UCSD-AML1 (cell line): ENCODE results near the gene MAL.

ENCODE experiments used
- DNase-seq: peaks from one replicate; lab custom pipeline; 2025; ENCODE audit not compliant: unreplicated experiment; lab: John Stamatoyannopoulos, UW

MAL gene

DNA sequence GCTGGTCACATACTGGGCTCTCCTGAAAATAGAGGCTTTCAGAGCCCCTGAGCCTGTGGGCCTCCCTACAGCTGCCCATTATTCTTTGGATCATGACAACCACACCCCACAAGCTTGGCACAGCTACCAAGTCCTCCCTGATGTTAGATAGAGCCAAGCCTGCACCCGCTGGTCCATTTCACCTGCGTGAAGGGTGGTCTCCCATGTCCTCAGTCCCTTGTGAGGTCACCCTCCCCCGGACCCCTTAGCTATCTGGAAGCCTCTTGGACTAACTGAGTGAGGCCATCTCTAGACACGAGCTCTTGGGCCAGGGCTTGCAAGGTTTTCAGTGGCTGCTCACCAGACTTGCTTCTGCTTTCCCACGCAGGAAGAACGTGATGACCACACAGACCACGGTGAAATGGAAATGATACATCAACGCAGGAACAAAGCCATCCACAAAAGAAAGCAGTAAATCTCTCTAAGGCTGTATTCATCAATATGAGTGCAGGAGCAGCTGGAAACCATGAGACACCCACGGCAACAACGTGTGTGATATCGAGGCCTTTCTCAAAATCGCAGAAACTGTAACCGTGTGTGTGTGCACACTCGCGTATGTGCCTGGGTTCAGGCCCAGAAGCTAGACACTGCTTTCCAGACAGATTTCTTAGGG lies 10.1 kb upstream of the MAL start:
- no peak for DNase-seq

DNA sequence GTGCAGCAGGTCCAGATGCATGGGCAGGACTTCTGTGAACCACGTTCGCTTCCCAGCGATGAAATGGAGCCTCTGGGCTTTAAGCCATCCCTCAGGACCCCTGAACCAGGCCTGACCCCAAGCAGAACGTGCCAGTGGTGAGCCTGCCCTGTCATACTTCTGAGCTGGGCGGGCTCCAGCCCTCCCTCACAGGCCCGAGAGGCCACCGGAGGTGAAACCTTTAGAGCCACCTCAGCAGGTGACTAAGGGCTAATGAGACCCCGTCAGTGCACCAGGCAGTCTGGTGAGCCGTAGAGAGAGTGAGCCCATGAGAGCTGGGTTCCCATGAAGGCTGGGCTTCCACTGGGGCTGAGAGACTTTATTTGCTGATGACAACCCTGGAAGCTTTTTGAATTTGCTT lies 8.9 kb upstream of the MAL start:
- no peak for DNase-seq

DNA sequence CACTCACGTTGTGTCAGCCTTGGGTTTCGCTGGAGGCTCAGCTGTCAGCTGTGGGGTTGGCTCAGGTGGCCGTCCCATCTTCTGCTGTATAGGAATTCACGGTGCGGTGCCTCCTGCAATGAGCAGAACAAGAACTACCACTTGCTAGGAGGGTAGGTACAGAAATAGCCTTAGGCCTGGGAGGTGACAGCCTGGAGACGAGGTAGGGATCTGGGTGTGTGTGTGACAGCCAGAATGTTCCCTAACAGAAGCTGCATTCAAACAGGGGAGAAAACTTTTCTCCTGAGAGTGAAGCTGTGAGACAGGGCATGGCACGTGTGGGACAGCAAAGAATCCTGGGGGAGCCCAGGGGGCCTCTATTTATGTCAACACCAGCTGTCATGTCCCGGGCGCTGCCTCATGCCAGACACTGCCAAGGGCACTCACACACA lies 8.4 kb upstream of the MAL start:
- no peak for DNase-seq

DNA sequence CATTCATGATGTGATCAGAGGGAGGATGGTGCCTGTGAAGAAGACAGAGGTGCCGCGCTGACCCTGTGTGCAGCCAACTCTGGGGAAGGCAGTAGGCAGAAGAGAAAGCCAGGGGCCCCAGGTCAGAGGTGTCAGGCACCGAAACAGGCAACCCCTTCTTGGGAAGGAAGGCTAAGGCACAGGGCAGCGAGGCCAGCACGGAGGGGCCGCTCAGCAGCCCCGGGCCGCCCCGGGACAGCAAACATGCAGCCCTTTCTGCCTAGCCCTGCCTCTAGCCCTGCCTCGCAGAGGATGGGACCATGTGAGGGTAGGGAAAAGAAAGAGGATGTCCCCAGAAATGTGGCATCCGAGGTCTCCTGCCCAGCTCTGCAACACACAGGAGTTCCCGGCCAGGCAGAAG lies 7.7 kb upstream of the MAL start:
- no peak for DNase-seq

DNA sequence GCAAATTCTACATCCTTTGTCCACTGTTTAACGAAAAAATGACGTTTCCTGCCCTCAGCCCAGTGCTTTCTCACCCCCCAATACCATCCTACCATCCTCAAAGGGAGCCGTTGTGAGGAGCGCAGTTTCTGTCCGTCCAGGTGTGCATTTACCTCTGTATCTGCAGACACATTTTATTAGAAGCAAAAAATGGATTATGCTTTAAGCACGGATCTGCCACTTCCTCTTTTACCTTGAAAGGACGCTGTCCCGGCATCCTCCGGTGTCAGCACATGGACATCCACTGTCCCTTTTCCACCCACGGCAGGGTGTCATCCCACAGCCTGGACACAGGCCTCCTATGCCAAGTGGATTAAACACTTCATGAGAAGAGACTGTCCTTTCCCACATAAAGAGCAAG lies 7.2 kb upstream of the MAL start:
- DNase-seq: no peak

DNA sequence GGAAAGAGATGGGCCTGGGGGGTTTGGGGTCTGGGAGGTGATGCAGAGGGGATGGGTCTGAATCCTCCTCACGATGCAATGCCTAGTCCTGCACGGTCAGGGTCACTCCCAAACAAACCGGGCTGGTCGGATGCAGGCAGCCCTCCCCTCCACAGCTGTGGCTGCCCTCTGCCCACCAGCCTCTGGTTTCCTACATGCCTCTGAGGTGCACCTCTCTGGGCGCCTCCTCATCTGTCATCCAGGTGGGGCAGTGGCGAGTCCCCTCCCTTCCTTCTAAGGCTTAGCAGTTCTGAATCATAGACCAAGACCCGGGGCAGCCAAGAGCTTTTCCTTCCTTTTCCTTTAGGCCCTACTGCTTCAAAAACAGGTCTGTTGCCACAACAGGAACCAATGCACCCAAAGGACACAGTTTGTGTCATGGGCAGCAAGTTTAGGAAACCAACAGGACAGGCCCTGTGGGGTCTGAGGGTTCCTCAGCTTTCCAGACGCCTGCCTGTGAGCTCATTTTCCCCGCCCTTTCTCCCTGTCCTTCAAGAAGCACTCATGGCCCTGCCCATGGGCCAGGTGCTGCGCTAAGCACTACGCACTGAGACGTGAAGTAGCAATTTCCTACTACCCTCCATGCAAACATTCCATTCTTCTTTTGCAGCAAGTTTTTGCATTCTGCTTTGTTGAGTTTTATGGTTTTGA lies 6.5 kb upstream of the MAL start:
- no peak for DNase-seq

DNA sequence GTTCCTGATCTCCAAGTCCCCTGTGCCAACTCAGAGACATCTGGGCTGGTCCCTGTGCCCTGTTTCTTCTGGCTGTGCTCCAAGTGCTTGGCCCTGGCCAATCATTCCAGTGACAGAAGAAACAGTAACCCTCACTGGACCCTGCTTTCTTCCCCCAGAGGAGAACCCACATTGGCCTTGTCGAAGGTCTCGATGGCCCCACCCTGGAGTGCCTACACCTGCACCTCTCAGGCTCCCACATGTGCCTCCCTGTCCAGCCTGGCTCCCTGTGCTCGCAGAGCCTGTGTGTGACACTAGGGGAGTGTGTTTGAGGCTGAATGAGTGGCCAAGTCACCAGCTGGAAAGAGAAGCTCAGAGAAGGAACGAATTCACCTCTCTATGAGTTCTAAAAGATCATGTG lies 5.9 kb upstream of the MAL start:
- DNase-seq: no peak

DNA sequence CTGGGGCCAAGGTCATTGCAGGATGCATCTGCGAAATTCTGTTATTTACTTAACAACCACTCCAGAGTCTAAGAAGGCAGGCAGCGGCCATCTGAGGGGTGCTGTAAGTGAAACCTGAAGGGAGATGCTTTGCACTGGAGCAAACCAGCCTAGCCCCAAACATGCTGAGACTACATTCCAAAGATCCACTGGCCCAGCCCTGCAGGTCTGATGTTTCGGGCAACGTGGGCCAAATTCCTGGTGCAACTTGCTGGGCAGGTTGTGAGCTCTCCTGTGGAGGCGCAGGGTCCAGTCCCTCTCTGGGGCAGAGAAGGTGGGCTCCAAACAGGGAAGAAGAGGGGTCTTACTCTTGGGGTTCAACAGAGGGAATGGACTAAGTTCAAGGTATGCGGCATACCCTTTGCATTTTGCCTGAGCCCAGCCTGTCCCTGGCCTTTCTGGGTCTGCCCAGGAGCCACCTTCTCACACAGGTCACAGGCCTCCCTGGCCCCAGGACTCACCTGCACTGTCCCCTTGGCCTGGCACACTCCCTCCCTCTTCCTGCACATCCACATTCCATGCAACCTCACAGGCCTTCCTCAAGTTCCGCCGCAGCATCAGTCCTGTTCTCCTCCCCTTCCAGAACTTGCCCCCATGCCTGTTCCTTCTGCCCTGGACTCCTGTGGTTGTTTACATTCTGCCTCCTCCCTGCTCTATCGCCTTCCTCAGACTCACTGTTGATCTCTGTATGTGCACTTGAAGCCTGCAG lies 5.1 kb upstream of the MAL start:
- DNase-seq: no peak

DNA sequence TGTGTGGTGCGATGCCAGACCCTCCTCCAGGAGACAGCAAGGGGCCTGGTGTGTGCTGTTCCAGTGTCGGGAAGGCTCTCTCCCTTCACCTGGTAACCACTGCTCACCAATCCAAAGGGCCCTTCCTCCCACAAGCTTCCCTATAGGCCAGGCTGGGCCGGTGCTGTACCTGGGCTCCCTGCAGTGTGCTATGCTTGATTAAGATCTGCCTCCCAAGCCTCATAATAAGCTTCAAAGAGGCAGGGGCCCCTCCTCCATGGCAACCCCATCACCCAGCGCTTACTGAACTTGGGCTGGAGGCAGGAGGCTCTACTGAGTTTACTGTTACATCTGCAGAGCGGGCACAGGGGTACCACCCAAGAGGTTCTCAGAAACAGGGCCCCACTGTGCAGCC lies 4.5 kb upstream of the MAL start:
- no peak for DNase-seq

DNA sequence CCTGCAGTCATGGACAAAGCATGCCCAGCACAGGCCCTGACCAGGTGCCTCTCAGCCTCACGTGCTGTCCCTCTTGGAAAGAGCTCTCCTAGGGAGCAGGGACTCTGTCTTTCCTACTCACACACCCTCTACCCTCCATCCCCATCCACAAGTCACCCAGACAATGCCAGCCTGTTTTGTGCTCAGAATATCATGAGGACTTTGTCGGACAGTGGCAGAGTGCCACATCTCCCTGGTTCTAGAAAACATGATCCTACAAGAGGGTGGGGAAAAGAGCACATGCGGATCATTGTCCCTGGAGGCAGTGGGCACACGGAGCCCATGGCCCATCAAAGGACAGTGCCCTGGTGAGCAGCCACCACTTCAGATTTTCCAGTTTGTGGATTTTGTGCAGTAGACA lies 3.7 kb upstream of the MAL start:
- no peak for DNase-seq

DNA sequence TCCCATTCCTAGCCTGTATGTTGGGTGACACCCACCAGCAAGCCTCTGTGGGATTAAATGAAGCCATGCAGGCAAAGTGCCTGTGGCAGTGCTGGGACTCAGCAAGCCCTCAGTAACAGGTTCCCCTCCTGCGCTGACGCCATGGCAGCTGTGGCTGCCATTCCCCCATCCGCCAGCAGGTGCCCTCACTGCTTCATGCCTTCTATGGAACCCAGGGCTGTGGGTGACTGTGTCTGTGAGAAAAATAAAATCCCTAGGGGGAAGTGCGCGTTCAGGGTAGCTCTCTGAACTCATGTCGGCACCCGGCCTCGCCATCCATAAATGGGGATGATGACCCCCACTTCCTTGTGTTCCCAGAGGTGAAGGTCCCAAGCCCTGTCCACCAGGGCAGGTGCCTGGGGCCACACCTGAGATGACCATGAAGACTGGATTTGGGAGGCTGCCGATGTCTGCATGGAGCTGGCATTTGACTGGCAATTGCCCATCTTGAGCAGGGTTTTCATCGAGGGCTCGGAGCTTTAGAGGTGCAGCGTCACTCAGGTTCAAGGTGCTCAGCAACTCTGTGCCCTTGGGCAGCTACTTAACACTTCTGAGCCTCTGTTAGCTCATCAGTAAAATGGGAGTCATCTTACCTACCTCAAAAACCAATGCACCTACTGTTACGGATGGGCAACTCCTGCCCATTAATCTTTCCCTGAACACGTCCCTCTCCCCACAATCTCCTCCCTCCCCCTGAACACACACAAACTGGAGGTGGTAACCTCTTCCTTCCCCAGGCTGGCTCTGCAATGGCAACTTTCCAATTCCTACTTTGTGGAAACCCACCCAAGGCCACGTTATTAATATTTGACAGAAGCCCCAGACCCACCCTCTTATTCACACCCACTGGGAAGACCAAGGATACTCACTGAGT lies 2.9 kb upstream of the MAL start:
- DNase-seq: peak; percentile 77

DNA sequence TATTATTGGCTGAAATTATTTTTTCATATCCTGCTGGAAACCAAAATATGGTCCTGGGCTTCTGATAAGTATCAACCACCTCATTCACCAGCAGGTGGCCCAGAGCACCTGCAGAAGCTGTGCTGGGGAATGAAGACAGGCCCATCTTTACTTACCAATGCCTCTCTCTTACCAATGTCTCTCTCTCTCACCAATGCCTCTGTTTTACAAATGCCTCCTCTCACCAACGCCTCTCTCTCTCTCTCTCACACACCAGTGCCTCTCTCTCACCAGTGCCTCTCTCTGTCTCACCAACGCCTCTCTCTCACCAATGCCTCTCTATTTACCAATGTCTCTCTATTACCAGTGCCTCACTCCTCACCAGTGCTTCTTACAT lies 2.3 kb upstream of the MAL start:
- DNase-seq: no peak

DNA sequence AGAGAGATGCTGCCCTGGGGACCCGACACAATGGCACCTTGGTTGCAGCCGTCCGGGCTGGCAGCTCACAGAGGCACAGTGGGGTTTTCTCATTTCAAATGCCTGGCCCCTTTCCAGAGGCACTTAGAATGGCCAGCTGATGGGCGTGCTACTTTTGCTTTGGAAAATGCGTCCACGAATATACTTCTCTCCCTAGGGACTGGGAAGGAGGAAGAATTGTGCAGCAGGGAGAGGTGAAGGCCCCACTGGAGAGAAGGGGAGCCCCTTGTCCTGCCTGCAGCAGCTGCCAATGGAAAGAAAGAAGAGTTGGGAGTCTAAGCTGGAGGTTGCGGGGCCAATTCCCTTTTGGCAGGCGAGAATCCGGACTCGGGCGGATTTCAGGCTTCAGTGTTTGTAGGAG lies 1.1 kb upstream of the MAL start:
- no peak for DNase-seq

DNA sequence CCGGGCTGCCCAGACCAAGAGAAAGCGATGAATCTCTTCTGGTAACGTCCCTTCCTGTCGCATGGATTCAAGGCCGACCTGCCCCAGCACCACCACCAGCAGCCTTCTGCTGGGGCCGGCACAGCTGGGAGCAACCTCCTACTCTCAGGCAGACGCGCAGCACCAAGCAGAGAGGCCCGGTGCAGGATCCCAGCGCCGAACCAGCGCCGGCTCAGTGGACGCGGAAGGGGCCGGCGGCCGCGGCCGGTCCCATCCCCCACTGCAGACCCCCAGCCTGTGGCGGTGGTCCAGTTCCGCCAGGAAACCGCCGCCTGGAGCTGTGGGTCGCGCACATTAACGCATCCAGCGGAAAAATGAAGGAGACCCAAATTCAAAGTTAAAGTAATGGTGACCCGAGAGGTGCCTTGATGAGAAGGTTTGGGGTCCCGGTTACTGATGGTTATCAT lies 525 bp upstream of the MAL start:
- DNase-seq: no peak

DNA sequence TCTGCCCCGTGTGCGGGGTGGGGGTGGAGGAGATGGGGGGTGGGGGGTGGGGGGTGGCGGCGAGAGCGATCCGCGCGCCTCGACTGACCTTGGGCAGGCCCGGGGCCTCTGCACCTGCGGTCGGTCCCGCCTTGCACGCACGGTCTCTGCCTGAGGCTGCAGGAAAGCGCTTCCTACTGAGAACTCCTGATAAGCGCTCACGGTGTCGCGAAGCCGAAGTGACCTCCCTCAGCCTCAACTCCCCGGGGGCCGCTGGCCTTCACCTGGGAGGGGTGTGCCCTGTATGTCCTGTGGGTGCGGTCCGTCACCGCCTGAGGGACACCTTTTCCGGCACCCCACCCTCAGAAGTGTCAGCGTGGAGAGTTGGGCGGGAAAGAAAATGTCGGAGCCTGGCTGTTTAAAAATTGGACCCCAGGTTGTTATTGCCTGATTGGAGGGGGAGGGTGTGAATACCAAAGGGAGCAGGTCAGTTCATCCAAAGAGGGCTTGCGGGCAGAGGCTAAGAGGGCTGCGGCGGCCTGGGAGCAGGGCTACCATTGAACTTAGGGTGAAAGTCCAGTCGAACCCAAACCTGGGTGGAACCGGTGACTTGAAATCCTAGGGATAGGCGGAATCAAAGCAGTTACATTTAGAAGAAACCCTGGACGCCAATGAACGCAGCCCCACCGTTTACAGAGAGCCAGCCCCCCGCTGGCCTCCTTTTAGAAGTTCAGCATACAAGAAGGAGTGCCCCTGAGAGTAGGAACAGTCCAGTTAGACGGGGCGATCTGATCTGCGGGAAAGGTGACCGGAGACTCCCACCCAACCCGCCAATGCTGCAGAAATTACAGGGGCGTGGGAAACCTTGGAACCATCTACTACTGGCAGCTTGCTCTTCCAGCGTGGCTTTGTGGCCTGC lies 1.2 kb downstream of the MAL start:
- DNase-seq: no peak

DNA sequence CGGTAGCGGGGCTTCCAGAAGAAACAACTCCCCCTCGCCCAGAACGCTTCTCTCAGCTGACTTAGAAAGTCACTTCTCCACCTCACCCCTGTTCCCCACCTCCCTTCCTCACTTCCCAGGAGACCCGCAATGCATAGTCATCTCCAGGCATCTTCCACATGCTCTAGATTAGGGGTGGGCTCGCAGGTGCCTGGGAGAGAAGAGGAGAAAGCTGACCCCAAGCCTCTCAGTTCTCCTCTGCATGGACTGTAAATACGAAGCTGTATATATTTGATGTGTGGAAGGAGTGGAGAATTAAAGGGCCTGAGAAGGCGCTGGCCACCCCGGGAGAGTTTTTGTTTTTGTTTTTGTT lies 1.8 kb downstream of the MAL start:
- DNase-seq: no peak

DNA sequence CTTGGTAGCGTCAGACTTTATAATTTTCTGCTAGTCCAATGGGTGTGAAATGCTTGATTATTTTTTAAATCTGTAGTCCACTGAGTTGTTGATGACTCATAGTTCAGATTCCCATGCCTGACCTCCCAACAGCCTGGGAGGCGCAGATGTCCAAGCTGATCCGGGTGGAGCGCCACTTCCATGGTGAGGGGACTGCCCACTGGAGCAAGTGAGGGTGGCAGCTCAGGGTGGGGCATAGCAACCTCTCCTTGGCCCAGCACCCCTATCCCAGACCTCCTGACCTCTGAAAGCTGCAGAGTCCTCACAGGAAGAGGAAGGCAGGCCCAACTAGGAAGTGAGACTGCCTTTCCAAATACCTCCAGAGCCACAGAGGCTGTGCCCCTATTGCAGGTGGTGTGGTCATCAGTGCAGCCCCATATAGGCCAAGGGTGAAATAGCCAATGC lies 4.4 kb downstream of the MAL start:
- DNase-seq: no peak

DNA sequence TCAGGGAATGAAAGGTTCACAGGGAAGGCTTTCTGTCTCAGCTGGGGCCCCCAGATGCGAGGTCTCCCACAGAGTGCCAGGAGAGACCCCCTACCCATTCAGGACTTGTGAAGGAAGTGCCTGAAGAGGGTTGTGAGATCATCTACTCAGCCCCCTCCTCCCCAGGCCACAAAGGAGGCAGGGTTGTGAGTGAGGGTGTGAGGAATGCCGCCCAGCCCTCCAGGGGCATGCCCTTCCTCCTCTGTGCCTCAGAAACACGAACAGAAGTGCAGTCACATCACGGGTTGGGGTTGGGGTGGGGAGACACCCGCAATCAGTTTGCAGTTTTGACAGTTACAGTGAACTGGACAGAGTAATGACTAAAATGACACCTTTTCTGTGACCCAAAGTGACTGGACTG lies 5.0 kb downstream of the MAL start:
- DNase-seq: no peak

DNA sequence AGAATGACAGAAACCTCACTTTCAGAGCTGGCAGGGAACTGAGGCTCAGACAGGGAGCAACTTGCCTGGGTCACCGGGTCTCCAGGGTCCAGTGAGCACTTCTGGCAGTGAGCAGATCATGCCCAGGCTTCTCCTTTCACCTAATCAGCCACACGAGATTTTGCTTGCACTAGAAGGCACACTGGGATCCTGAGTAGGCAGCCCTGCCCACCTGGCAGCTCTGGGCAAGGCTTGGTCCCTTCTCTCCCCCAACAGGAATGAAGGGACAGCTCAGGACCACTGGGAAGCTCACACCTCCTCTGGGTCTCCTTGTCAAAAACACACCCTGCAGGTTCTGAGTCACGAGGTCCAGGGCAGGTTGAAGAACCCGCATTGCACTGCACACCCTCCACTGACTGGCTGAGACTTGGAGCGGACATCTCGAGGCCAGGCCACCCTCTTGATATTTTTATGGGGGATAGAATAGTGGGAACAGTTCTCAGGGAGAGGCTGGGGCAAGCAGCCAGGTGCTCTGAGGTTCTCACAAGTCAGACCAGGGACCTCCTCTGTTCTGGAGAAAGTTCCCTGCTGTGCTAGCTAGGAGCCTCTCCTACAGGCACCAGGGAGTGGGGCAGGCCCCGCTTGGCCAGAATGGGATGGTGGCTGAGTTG lies 5.7 kb downstream of the MAL start:
- no peak for DNase-seq

DNA sequence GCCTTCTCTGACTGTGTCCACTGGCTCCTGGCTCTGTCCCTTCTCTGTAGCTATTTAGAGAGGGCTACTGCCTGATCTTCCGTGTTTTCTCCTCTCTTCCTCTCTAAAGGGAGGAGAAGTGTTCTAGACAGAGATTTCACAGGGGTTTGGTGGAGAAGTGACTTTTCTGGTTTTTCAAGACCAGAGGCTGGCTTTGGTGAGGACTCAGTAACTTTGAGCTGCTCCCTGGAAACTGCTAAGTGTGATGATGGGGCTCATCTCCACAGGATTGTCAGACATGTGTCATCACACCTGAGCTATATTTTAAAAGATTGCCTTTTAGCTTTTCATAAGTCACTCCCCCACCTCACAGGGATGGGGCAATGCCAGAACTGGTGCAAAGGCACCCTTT lies 6.2 kb downstream of the MAL start:
- no peak for DNase-seq
